ENCODE data around the gene EBF3.

GRCh38 chr10:129953119-129954051 is 10.7 kb downstream of the EBF3 start:
- TF ChIP-seq POLR2A (IDR thresholded peaks at IDR 0.05; ENCODE audit: low read depth, low read length): no peak
- TF ChIP-seq POLR2AphosphoS5 (IDR thresholded peaks at IDR 0.05; ENCODE audit: low read depth, low read length): no peak

All from GM12892 (cell line).